SU-DHL-6 (cell line): ENCODE measurements around the gene CYP19A1.

Source experiments
- H2AFZ ChIP-seq: fragments of 200-600 bp; sonication (generic); 2 replicates; pipeline ENCODE4 v1.6.1; 2014; ENCODE audit warnings: low read depth, mild to moderate bottlenecking, moderate library complexity, mixed read lengths, antibody characterized with exemption, low read length; ENCODE audit not compliant: severe bottlenecking
- H3F3A ChIP-seq: fragments of 200-600 bp; shearing (Covaris generic); 2 replicates; pipeline ENCODE4 v1.6.0; 2016; ENCODE audit warnings: antibody characterized with exemption, mild to moderate bottlenecking; ENCODE audit not compliant: insufficient read depth
- H3K27ac ChIP-seq: fragments of 200-600 bp; sonication (generic); 2 replicates; pipeline ENCODE4 v1.5.1; 2016; ENCODE audit warnings: low read depth, mild to moderate bottlenecking, low read length, moderate library complexity, mixed read lengths
- H3K27me3 ChIP-seq: fragments of 200-600 bp; sonication (generic), shearing (Covaris generic); 2 replicates; pipeline ENCODE4 v1.6.0; 2014; ENCODE audit warnings: mild to moderate bottlenecking, low read length
- H3K36me3 ChIP-seq: fragments of 200-600 bp; sonication (generic); 2 replicates; pipeline ENCODE4 v1.6.1; 2014; ENCODE audit warnings: mild to moderate bottlenecking, low read length, mixed read lengths
- H3K4me2 ChIP-seq: fragments of 300-600, 200-600 bp; shearing (Covaris generic), sonication (generic); 2 replicates; pipeline ENCODE4 v1.6.0; 2014; ENCODE audit warnings: low read length, low read depth, mild to moderate bottlenecking; ENCODE audit not compliant: poor library complexity, severe bottlenecking
- H3K4me3 ChIP-seq: fragments of 200-600 bp; sonication (generic); 2 replicates; pipeline ENCODE4 v1.5.1; 2014; ENCODE audit warnings: antibody characterized with exemption, low read length, mild to moderate bottlenecking, mixed read lengths; ENCODE audit not compliant: insufficient read depth, poor library complexity, severe bottlenecking
- H3K79me2 ChIP-seq: fragments of 200-600 bp; sonication (generic); 2 replicates; pipeline ENCODE4 v1.6.1; 2014; ENCODE audit warnings: mild to moderate bottlenecking, low read length, moderate library complexity; ENCODE audit not compliant: insufficient read depth
- H3K9ac ChIP-seq: fragments of 200-600 bp; sonication (generic); 2 replicates; pipeline ENCODE4 v1.7.0; 2014; ENCODE audit warnings: mild to moderate bottlenecking, low read length
- H3K9me2 ChIP-seq: fragments of 200-600 bp; sonication (generic); replicated peaks from 2 replicates; pipeline ENCODE4 v1.6.1; 2014; ENCODE audit warnings: low read length; ENCODE audit not compliant: insufficient read depth
- H3K9me3 ChIP-seq: fragments of 200-600 bp; sonication (generic); 2 replicates; pipeline ENCODE4 v1.6.1; 2014; ENCODE audit warnings: low read length, mixed read lengths; ENCODE audit not compliant: insufficient read depth
- H4K20me1 ChIP-seq: fragments of 200-600 bp; sonication (generic); 2 replicates; pipeline ENCODE4 v1.6.1; 2014; ENCODE audit warnings: low read depth, mild to moderate bottlenecking, antibody characterized with exemption, low read length, moderate library complexity, mixed read lengths
- EZH2phosphoT487 ChIP-seq: fragments of 200-600 bp; sonication (generic), shearing (Covaris generic); conservative IDR thresholded peaks from 2 replicates; pipeline ENCODE4 v1.6.1; 2018; ENCODE audit warnings: mild to moderate bottlenecking, antibody characterized with exemption, low read length, moderate library complexity, mixed read lengths
- TF ChIP-seq, protein P1 (sequence below): fragments of 200-600 bp; sonication (generic); IDR thresholded peaks from one replicate; pipeline ENCODE4 v1.5.1; 2017; ENCODE audit warnings: antibody characterized with exemption, mild to moderate bottlenecking, low read length, moderate library complexity; ENCODE audit not compliant: insufficient read depth, poor library complexity, severe bottlenecking

Gene CYP19A1

DNA sequence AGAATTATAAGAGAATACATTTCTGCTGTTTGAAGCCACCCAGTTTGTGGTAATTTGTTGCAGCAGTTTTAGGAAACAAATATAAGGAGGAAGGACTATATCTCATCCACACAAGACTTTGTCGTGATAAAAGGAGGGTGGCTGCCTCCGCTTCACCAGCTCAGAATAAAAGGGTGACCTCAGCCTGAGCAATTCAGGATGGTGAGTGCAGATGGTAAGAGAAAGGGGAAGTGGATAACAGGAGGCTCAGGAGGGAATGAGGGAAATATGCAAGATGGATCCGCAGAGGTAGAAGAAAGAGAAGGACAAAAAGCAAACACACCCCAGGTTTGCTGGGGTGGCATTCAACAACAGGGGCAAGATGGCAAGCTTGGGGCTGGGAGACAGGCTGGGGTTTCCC is 135.6 kb downstream of the CYP19A1 start:
- no peak for TF ChIP-seq EZH2phosphoT487
- TF ChIP-seq, protein P1, sequence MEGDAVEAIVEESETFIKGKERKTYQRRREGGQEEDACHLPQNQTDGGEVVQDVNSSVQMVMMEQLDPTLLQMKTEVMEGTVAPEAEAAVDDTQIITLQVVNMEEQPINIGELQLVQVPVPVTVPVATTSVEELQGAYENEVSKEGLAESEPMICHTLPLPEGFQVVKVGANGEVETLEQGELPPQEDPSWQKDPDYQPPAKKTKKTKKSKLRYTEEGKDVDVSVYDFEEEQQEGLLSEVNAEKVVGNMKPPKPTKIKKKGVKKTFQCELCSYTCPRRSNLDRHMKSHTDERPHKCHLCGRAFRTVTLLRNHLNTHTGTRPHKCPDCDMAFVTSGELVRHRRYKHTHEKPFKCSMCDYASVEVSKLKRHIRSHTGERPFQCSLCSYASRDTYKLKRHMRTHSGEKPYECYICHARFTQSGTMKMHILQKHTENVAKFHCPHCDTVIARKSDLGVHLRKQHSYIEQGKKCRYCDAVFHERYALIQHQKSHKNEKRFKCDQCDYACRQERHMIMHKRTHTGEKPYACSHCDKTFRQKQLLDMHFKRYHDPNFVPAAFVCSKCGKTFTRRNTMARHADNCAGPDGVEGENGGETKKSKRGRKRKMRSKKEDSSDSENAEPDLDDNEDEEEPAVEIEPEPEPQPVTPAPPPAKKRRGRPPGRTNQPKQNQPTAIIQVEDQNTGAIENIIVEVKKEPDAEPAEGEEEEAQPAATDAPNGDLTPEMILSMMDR = no peak
- no peaks in the 10 kb centered on the region for H3K36me3 ChIP-seq
- H3K27me3 ChIP-seq = no peaks in the 10 kb centered on the region
- H3K9me3 ChIP-seq = no peaks in the 10 kb centered on the region
- no peak overlapping the region for H2AFZ ChIP-seq
- no peaks in the 10 kb centered on the region for H3K79me2 ChIP-seq
- no peak overlapping the region for H3K4me3 ChIP-seq
- no peak overlapping the region for H3K4me2 ChIP-seq
- H3K9ac ChIP-seq = no peak overlapping the region
- H3K27ac ChIP-seq = no peak overlapping the region
- no peaks in the 10 kb centered on the region for H3K9me2 ChIP-seq
- H3F3A ChIP-seq = no peaks in the 10 kb centered on the region
- no peaks in the 10 kb centered on the region for H4K20me1 ChIP-seq

GRCh38 chr15:51201581-51201980 is 136.8 kb downstream of the CYP19A1 start:
- Histone ChIP-seq H3K79me2 (no peaks in the 10 kb centered on the region), H3K27me3 (no peaks in the 10 kb centered on the region), H3K36me3 (no peaks in the 10 kb centered on the region), H3K4me3 (no peak overlapping the region), H3K9me2 (no peaks in the 10 kb centered on the region), H3F3A (no peaks in the 10 kb centered on the region), H3K4me2 (no peak overlapping the region), H3K27ac (no peak overlapping the region), H3K9ac (no peak overlapping the region), H2AFZ (no peak overlapping the region), H3K9me3 (no peaks in the 10 kb centered on the region), H4K20me1 (no peaks in the 10 kb centered on the region)
- TF ChIP-seq, protein P1 = no peak
- TF ChIP-seq EZH2phosphoT487 = no peak

DNA sequence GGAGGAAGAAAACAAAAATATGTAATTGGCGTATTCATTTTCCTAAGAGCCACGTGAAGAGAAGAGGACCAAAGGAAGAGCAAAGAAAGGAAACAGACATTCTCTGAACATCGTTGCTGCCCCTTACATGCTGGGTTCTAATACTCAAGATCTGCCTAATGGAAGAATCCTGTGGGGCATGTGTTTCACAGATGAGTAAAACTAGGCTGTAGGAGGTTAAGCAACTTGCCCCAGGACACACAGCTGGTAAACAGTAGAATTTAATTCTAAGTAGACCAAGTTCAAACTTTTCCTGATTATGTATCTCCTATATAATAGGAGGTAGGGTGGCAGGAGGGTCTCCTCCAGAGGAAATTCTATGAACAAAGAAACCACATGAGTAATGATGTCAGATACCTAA is 137.6 kb downstream of the CYP19A1 start:
- Histone ChIP-seq H3K9me2 (no peaks in the 10 kb centered on the region), H3K4me3 (no peak overlapping the region), H4K20me1 (no peaks in the 10 kb centered on the region), H3K27me3 (no peaks in the 10 kb centered on the region), H3K79me2 (no peaks in the 10 kb centered on the region), H3K27ac (no peak overlapping the region), H3K9me3 (no peaks in the 10 kb centered on the region), H2AFZ (no peak overlapping the region), H3K4me2 (no peak overlapping the region), H3F3A (no peaks in the 10 kb centered on the region), H3K9ac (no peak overlapping the region), H3K36me3 (no peaks in the 10 kb centered on the region)
- TF ChIP-seq EZH2phosphoT487 = no peak
- TF ChIP-seq, protein P1 = no peak

DNA sequence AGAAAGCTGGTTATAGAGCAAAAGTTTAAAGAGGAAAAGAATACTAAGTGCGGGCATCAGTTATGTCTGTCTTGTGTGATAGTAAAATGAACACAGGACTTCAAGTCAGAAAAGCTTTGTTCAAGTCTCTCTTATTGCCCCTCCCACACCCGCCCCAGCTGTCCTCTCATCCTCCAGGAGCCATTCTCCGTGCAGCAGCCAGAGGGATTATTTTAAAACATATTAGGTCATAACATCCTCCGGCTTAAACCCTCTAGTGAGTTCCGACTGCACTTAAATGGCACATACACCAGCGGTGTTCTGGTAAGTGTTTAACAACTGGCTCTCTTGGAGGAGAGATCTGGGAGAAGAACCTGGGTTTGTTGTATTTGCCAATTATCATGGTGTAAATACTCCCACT is 138.9 kb downstream of the CYP19A1 start:
- Histone ChIP-seq H3K27me3 (no peaks in the 10 kb centered on the region), H3F3A (no peaks in the 10 kb centered on the region), H3K9me2 (no peaks in the 10 kb centered on the region), H3K36me3 (no peaks in the 10 kb centered on the region), H3K4me3 (no peak overlapping the region), H3K79me2 (no peaks in the 10 kb centered on the region), H3K27ac (no peak overlapping the region), H3K9ac (no peak overlapping the region), H2AFZ (no peak overlapping the region), H3K9me3 (no peaks in the 10 kb centered on the region), H3K4me2 (no peak overlapping the region), H4K20me1 (no peaks in the 10 kb centered on the region)
- no peak for TF ChIP-seq EZH2phosphoT487
- TF ChIP-seq, protein P1 = no peak
